C4-2B (cell line): ENCODE measurements around the gene NBEAL2.

Experiments used
- ZFX ChIP-seq: fragments of 450-650 bp; IDR thresholded peaks from 2 replicates; pipeline ENCODE4 v1.6.1; 2017
- TF ChIP-seq, protein P1 (sequence below): fragments of 450-650 bp; conservative IDR thresholded peaks from 2 replicates; pipeline ENCODE4 v1.5.1; 2017; ENCODE audit warnings: mild to moderate bottlenecking

GRCh38 chr3:47017504-47018268, 38.2 kb downstream of the NBEAL2 start:
- TF ChIP-seq, protein P1, sequence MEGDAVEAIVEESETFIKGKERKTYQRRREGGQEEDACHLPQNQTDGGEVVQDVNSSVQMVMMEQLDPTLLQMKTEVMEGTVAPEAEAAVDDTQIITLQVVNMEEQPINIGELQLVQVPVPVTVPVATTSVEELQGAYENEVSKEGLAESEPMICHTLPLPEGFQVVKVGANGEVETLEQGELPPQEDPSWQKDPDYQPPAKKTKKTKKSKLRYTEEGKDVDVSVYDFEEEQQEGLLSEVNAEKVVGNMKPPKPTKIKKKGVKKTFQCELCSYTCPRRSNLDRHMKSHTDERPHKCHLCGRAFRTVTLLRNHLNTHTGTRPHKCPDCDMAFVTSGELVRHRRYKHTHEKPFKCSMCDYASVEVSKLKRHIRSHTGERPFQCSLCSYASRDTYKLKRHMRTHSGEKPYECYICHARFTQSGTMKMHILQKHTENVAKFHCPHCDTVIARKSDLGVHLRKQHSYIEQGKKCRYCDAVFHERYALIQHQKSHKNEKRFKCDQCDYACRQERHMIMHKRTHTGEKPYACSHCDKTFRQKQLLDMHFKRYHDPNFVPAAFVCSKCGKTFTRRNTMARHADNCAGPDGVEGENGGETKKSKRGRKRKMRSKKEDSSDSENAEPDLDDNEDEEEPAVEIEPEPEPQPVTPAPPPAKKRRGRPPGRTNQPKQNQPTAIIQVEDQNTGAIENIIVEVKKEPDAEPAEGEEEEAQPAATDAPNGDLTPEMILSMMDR, result no peak
- TF ChIP-seq ZFX, result no peak
